Measurements from ENCODE around the gene AAR2. TPM values are rescaled to one million over a fixed set of nuclear protein-coding genes. Genes with fewer than 3 reads are reported as not detected.

The AAR2 gene
- total RNA-seq, 1 donor from 2014 or later, result 23.8 TPM

- TF ChIP-seq POLR2AphosphoS5 (IDR thresholded peaks at IDR 0.05; ENCODE audit: insufficient read depth in 1 of 2, low read depth in 1 of 2), result no peak
- TF ChIP-seq CTCF (IDR thresholded peaks at IDR 0.05), result no peak
- TF ChIP-seq POLR2A (IDR thresholded peaks at IDR 0.05), result no peak
- no peak for DNase-seq (ENCODE audit: extremely low spot score in 2 of 2)
- H3K27ac ChIP-seq, result no peak overlapping the region
- H3K4me1 ChIP-seq, result peaks cover 37% of the 10 kb centered on the region
- peaks cover 1 to 50% of the 10 kb centered on the region in 2 donors for H3K36me3 ChIP-seq
- no peak overlapping the region for H3K4me3 ChIP-seq
- intact Hi-C loops (cut with DNase I), result no loop called here
- H3K9me3 ChIP-seq, result no peaks in the 10 kb centered on the region
- H3K27me3 ChIP-seq, result no peaks in the 10 kb centered on the region
Observed at GRCh38 chr20:36240076-36240475, 3.8 kb downstream of the AAR2 start.

- no peaks in the 10 kb centered on the region for H3K9me3 ChIP-seq
- intact Hi-C loops (cut with DNase I), result no loop called here
- no peak overlapping the region for H3K4me3 ChIP-seq
- H3K36me3 ChIP-seq, result peaks cover 3 to 66% of the 10 kb centered on the region in 2 donors
- H3K27me3 ChIP-seq, result no peaks in the 10 kb centered on the region
- peaks cover 31% of the 10 kb centered on the region for H3K4me1 ChIP-seq
- DNase-seq (ENCODE audit: extremely low spot score in 2 of 2), result no peak
- TF ChIP-seq POLR2AphosphoS5 (IDR thresholded peaks at IDR 0.05; ENCODE audit: insufficient read depth in 1 of 2, low read depth in 1 of 2), result no peak
- TF ChIP-seq POLR2A (IDR thresholded peaks at IDR 0.05), result no peak
- no peak for TF ChIP-seq CTCF (IDR thresholded peaks at IDR 0.05)
- H3K27ac ChIP-seq, result no peak overlapping the region
Observed at GRCh38 chr20:36241678-36242077, 5.4 kb downstream of the AAR2 start.

DNA sequence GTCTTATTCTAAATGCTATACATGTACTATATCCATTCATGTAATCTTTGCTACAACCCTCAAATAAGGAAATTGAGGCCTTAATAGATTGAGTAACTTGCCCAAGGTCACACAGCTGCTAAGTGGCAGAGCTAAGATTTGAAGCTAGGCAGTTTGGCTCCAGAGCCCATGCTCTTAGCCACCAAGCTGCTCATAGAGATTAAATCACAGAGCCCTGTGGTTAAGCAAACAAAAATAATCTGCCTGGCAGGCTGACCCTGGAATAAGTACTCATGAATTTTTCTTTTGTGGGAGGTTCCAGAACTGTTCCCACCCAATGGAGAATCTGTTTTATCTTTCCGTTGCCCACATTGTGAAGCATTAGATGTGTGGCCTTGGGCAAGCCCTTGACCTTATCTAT lies 7.4 kb downstream of the AAR2 start:
- Histone ChIP-seq H3K4me1 (peaks cover 15% of the 10 kb centered on the region), H3K27me3 (no peaks in the 10 kb centered on the region), H3K27ac (no peak overlapping the region), H3K9me3 (no peaks in the 10 kb centered on the region), H3K36me3 (peaks cover 6 to 87% of the 10 kb centered on the region in 2 donors), H3K4me3 (no peak overlapping the region)
- intact Hi-C loops (cut with DNase I), result no loop called here
- TF ChIP-seq CTCF (IDR thresholded peaks at IDR 0.05) (no peak), POLR2AphosphoS5 (IDR thresholded peaks at IDR 0.05; ENCODE audit: insufficient read depth in 1 of 2, low read depth in 1 of 2) (no peak), POLR2A (IDR thresholded peaks at IDR 0.05) (no peak)
- no peak for DNase-seq (ENCODE audit: extremely low spot score in 2 of 2)

DNA sequence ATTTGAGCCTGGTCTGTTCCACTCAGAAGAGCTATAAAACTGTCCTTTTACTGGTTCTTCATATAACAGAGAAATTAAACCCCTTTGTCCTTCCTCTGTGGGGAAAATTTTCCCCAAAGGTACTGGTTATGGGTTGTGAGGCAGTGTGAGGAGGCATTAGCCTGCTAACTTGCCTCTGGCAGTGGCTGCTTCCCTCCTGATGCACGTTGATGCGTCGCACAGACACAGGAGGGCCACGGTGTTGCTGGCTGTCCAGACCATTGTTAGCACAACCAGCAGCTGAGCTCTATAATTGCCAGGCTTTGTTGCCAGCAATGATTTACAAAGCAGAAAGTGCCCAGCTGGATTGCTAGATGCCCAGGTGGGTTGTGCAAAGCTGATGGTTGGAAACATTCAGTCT lies 10.1 kb downstream of the AAR2 start:
- no peak for DNase-seq (ENCODE audit: extremely low spot score in 2 of 2)
- H3K27me3 ChIP-seq, result no peaks in the 10 kb centered on the region
- H3K27ac ChIP-seq, result no peak overlapping the region
- H3K4me3 ChIP-seq, result no peak overlapping the region
- intact Hi-C loops (cut with DNase I), result no loop called here
- H3K36me3 ChIP-seq, result peaks cover 6 to 74% of the 10 kb centered on the region in 2 donors
- no peaks in the 10 kb centered on the region for H3K9me3 ChIP-seq
- TF ChIP-seq POLR2A (IDR thresholded peaks at IDR 0.05), result no peak
- TF ChIP-seq CTCF (IDR thresholded peaks at IDR 0.05), result no peak
- TF ChIP-seq POLR2AphosphoS5 (IDR thresholded peaks at IDR 0.05; ENCODE audit: insufficient read depth in 1 of 2, low read depth in 1 of 2), result no peak
- H3K4me1 ChIP-seq, result peaks cover 25% of the 10 kb centered on the region

DNA sequence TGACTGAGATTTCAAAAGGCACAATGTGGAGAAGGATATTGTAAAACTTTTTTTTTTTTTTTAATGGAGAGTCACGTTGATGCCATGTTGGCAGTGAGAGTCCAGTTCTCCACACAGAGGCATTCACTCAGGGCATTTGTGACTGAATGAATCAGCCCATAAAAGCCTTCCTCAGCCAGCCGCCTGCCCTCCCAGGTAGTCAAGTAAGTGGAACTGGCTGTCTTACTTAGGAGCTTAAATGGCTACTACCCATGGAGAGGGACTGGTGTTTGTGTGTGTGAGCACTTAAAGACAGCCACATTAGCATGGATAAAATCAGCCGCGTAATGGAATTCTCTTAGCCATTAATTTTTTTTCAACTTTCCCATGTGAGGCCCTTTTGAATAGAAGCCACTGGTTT lies 12.6 kb downstream of the AAR2 start:
- no peaks in the 10 kb centered on the region for H3K9me3 ChIP-seq
- intact Hi-C loops (cut with DNase I), result no loop called here
- H3K27ac ChIP-seq, result no peak overlapping the region
- TF ChIP-seq CTCF (IDR thresholded peaks at IDR 0.05) (no peak), POLR2A (IDR thresholded peaks at IDR 0.05) (no peak), POLR2AphosphoS5 (IDR thresholded peaks at IDR 0.05; ENCODE audit: insufficient read depth in 1 of 2, low read depth in 1 of 2) (no peak)
- DNase-seq (ENCODE audit: extremely low spot score in 2 of 2), result no peak
- H3K4me3 ChIP-seq, result no peak overlapping the region
- peaks cover 6 to 53% of the 10 kb centered on the region in 2 donors for H3K36me3 ChIP-seq
- peaks cover 31% of the 10 kb centered on the region for H3K4me1 ChIP-seq
- H3K27me3 ChIP-seq, result no peaks in the 10 kb centered on the region
